ENCODE data around the gene REELD1.

GRCh38 chr4:146211440-146211839, 2.9 kb upstream of the REELD1 start:
- TF ChIP-seq, protein P1, sequence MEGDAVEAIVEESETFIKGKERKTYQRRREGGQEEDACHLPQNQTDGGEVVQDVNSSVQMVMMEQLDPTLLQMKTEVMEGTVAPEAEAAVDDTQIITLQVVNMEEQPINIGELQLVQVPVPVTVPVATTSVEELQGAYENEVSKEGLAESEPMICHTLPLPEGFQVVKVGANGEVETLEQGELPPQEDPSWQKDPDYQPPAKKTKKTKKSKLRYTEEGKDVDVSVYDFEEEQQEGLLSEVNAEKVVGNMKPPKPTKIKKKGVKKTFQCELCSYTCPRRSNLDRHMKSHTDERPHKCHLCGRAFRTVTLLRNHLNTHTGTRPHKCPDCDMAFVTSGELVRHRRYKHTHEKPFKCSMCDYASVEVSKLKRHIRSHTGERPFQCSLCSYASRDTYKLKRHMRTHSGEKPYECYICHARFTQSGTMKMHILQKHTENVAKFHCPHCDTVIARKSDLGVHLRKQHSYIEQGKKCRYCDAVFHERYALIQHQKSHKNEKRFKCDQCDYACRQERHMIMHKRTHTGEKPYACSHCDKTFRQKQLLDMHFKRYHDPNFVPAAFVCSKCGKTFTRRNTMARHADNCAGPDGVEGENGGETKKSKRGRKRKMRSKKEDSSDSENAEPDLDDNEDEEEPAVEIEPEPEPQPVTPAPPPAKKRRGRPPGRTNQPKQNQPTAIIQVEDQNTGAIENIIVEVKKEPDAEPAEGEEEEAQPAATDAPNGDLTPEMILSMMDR (IDR thresholded peaks at IDR 0.05) = no peak
- TF ChIP-seq POLR2A (IDR thresholded peaks at IDR 0.05) = no peak
